ENCODE measurements around the gene PLXNA1.

The PLXNA1 gene

GRCh38 chr3:126983276-126983652 is 349 bp downstream of the PLXNA1 start:
- TF ChIP-seq YY1 (IDR thresholded peaks at IDR 0.05; ENCODE audit: low read depth) (no peak), RAD21 (IDR thresholded peaks at IDR 0.05; ENCODE audit: low read depth) (no peak), USF1 (IDR thresholded peaks at IDR 0.05) (no peak), EP300 (IDR thresholded peaks at IDR 0.05; ENCODE audit: borderline replicate concordance) (no peak), EGR1 (IDR thresholded peaks at IDR 0.05) (no peak), MAX (IDR thresholded peaks at IDR 0.05) (no peak), TAF1 (IDR thresholded peaks at IDR 0.05; ENCODE audit: low read depth) (no peak), REST (IDR thresholded peaks at IDR 0.05; ENCODE audit: low read depth) (no peak), TCF12 (IDR thresholded peaks at IDR 0.05; ENCODE audit: low read depth) (no peak), ZBTB7A (IDR thresholded peaks at IDR 0.05; ENCODE audit: low read depth) (no peak), CREB1 (IDR thresholded peaks at IDR 0.05; ENCODE audit: low read depth) (no peak), CEBPB (IDR thresholded peaks at IDR 0.05) (no peak), FOXM1 (IDR thresholded peaks at IDR 0.05; ENCODE audit: borderline replicate concordance, low read depth) (no peak), TEAD4 (IDR thresholded peaks at IDR 0.05) (no peak), NFIC (IDR thresholded peaks at IDR 0.05) (no peak)

- peak; percentile 28; the same call in 1 of the 2 replicates for TF ChIP-seq TAF1 (IDR thresholded peaks at IDR 0.05; ENCODE audit: low read depth)
- no peak for TF ChIP-seq TCF12 (IDR thresholded peaks at IDR 0.05; ENCODE audit: low read depth)
Observed at GRCh38 chr3:126983653-126984390, 907 bp downstream of the PLXNA1 start.

GRCh38 chr3:126984391-126985131 is 1.6 kb downstream of the PLXNA1 start:
- no peak for TF ChIP-seq EGR1 (IDR thresholded peaks at IDR 0.05)

GRCh38 chr3:126985132-126985985 is 2.4 kb downstream of the PLXNA1 start:
- TF ChIP-seq YY1 (IDR thresholded peaks at IDR 0.05; ENCODE audit: low read depth) (no peak), NFIC (IDR thresholded peaks at IDR 0.05) (no peak), ZBTB7A (IDR thresholded peaks at IDR 0.05; ENCODE audit: low read depth) (no peak), FOXM1 (IDR thresholded peaks at IDR 0.05; ENCODE audit: borderline replicate concordance, low read depth) (no peak), EGR1 (IDR thresholded peaks at IDR 0.05) (no peak), REST (IDR thresholded peaks at IDR 0.05; ENCODE audit: low read depth) (no peak), USF1 (IDR thresholded peaks at IDR 0.05) (no peak), RAD21 (IDR thresholded peaks at IDR 0.05; ENCODE audit: low read depth) (no peak), EP300 (IDR thresholded peaks at IDR 0.05; ENCODE audit: borderline replicate concordance) (no peak)

- TF ChIP-seq TEAD4 (IDR thresholded peaks at IDR 0.05) (no peak), REST (IDR thresholded peaks at IDR 0.05; ENCODE audit: low read depth) (0 out of 2 replicates have a peak, but pooled peaks have one; percentile 9), CREB1 (IDR thresholded peaks at IDR 0.05; ENCODE audit: low read depth) (no peak), EGR1 (IDR thresholded peaks at IDR 0.05) (no peak)
Observed at GRCh38 chr3:126986001-126986400, 3.1 kb downstream of the PLXNA1 start.

Measured in Ishikawa (cell line).